HG02642 (cell line): Measurements from ENCODE around the gene GOLM1.

Experiments used
- ATAC-seq: cut with Tn5 transposase; IDR thresholded peaks from one replicate; pipeline ENCODE4 v1.9.1; 2021; ENCODE audit warnings: mild to moderate bottlenecking; ENCODE audit not compliant: unreplicated experiment, poor library complexity

The GOLM1 gene

DNA sequence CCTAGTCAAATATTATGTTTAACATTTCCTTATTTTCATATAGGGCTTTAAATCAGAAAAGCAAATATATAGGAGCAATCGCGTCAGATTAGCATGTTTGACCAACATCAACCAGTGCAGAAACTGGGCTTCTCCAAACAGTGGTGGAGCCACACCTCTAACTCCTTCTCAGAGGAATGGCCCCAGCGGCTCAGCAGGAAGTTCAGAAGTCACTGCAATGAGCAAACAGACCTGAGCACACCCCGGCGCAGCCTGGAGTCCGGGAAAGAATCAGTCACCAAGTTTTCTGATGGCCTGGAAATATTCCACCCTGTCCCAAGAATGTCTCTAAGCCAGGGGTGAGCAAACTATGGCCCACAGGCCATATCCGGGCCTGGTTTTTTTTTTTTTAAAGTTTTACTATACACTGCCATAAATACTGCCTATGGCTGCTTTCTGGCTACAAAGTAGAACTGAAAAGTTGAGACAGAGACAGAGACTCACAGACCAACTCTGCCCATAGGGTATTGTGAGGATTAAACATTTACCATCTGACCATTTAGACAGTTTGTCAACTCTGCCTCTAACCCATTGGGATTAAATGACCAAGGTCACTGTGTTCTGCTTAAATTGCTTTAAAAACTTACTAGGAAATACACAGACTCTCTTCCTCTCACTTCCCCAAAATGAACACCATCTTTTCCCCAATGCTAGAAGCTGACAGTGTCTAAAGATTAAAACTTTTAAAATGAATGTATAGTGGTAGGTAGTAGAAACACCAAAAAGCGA lies 5.4 kb downstream of the GOLM1 start:
- ATAC-seq = no peak

DNA sequence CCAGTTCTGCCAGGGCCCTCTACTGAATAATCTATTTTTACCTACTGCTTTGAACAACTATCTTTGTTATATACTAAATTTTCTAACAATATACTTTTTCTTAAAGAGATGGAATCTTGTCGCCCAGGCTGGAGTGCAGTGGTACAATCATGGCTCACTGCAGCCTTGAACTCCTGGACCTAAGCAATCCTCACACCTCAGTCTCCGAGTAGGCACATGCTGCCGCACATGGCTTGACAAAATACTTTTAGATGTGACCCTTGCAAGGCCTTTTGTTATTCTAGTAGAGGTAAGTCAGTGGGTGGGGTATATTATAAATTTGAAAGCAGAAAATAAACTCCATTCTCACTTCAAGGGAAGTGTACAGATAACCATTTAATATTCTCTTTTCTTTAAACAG lies 7.9 kb downstream of the GOLM1 start:
- ATAC-seq = no peak

DNA sequence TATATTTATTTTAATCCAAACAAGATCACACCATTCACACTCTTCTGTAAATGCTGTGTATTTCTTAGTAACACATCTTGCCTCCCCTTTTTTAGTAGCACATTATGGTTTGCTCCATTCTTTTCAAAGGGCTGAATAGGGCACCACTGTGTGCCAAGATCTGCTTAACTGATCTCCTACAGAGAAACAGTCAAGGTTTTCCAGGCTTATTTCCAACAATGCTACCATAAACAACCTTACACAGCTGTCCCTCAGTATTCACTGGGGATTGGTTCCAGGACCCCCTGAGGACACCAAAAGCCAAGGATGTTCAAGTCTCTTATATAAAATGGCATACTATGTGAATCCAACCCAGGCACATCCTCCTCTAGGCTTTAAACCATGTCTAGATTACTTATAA lies 16.5 kb downstream of the GOLM1 start:
- no peak for ATAC-seq

DNA sequence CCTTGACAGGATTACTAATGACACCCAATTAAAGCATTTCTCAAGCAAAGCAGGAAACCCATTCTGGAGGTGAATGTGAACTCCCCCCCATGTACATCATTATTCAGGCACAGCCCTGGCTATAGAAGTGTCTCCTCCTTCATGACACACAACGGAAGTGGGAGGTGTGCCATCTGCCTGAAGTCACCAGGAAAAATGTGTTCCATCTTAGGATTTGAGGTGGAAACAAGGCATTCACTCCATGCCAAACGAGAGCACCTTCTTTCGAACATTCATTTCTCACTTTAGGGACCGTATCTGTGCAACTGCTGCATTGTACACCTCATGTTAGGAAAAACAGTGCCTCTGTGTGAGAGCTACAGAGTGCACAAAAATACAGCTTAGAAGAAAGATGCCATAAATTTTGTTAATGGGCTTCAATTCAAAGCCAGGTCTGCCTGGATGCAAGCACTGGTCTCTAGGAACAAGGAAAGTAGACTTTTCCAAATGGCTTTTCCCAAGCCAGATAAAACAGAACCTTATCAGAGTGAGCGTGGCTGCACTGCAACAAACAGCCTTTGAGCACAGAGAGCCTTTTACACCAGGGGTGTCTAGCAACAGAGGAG lies 19.4 kb downstream of the GOLM1 start:
- no peak for ATAC-seq

DNA sequence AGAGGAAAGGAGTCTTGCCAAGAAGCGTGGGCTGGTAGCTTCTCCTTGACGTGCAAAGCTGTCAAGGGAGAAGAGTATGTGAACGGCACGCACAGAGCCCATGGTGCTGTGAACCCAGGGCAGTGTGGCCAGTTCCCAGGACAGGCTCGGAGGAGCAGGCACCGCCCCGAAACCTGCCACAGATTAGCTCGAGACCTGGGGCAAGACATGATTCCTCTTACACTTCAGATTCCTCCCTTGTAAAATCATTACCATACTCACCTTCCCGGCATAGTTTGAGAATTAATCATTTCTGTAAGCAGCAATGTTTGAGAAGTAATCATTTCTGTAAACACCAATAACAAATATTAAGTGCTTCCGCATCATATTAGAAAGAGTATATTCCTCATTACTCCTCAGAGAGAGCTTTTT lies 19.9 kb downstream of the GOLM1 start:
- no peak for ATAC-seq

DNA sequence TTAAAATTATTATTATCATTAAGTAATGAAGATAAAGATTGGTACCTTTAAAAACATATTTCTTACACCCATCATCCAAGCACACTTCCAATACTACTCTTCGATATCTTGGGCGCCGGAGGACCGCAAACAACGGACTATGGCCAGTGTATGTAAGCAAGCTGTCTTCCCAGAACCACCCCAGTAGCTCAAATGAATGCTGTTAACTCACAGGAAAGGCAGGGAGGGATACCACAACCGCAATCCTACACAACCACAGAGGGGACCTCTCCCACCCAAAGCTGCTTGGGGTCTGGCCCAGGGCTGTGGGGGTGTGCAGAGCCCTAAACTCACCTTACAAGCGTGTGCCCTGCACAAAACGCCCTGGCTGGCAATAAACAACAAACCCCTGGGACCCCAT lies 20.6 kb downstream of the GOLM1 start:
- ATAC-seq = no peak

DNA sequence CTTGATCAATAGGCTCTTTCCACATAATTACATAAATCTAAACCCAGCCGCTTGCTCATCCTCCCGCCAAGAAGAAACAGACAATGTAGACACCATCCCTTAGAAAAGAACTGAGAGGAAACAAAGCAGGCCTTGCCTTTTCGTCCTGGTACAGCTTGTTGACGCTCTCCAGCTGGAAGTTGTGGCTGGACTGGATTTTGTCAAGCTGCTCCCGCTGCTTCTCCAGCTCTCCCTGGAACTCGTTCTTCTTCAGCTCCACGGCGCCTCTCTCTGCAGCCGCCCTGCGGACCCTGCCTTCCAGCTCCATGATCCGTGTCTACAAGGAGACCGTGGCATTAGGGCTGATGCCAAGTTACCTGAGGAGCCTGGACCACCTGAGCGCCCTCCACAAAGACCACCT lies 22.1 kb downstream of the GOLM1 start:
- no peak for ATAC-seq

DNA sequence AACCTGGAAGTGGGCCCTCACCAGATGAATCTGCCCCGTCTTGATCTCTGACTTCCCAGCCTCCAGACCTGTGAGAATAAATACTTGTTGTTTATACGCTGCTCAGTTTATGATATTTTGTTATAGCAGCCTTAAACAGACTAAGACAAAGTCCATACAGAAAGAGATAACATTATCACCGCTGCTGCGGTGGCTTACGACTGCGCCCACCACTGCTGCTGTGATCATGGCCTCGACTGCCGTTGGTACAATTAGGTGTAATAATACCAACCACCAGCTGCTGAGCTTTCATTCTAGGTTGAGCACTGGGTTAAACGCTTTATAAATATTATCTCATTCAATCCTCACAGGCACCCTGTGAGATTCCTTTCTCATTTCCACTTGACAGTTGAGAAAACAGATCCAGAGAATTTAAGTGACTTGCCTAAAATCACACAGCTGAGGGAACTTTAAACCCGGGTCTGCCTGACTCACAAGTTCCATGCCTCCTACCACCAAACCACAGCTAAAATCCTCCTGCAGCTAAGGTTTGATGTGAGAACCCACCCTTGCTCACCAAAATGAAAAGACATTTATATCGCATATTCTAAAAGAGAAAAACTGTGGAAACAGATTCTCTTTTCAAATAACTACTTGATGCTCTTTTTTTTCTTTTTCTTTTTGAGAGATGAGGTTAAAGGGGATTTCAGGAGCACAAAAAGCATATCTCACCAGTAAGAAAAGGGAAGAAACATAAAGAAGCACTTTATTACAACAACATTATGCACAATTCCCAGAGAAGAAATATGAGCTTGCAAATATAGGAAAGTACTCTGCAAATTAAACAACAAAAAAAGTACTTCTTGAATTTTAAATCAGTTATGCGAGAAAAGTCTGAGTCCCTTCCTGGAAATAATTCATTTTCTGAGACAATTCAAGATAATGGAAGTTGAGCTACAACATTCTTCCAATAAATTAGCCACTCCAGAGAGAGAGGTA lies 23.9 kb downstream of the GOLM1 start:
- ATAC-seq = no peak

DNA sequence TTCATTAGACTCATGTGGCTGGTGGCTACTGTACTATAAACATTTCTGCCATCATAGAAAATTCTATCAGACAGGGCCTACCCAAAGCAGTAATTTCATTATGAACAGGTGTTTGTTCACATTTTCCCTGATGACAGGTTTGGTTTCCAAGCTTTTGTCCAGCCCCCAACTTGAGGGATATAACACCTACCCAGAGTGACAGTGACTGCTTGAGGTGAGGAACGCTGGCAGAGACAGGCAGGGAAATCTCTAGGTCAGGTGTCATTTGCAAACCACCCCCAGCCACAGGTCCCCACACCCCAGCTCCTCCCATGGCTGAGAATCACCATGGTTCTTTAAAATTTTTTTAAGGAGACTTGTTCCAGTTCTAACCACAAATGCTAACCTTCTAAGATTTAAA lies 25.5 kb downstream of the GOLM1 start:
- no peak for ATAC-seq

DNA sequence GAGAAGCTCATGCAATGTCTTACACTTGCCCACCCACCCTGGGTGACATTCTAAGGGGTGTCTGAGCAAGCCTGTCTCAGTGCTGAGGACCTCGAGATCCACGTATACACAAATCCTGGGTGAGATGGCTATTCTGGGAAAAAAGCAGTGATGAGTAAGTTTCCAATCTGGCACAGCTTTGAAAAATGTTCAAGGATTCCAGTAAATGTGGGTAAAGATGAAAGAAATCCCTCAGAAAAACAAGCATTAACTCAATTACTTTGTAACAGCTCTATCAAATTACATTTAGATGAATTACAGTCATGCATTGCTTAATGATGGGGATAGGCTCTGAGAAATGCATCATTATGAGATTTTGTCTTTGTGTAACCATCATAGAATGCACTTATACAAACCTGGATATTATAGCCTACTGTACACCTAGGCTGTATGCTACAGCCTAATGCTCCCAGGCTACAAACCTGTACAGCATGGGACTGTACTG lies 26.9 kb downstream of the GOLM1 start:
- no peak for ATAC-seq

DNA sequence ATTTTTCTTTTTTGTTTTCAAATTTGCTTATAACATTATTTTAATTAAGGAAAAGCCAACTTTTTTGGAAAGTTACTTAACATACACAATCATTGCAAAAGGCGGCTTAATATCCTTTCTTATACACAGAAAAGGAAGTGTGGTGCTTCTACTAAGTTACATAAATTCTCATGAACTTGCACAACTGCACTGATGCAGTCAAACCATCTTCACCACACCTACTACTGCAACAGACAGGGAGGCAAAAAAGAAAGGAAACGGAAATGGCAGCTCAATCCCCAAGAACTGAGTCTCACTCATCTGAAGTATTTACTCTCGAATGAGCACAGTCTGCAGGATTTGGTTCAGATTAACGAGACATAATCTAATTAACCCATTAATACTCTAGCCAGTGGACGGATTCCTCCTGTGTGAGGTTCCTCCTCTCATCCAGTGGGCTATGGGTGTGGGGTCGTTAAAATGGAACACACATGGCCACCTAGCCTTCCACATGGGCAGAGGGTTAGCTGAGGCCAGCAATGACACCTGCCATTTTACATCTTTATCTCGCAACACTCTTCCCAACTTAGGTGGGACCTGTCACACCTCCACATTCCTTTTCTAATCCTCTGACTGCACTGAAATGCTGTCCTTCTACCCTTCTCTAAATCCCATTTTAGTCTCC lies 30.0 kb downstream of the GOLM1 start:
- no peak for ATAC-seq

DNA sequence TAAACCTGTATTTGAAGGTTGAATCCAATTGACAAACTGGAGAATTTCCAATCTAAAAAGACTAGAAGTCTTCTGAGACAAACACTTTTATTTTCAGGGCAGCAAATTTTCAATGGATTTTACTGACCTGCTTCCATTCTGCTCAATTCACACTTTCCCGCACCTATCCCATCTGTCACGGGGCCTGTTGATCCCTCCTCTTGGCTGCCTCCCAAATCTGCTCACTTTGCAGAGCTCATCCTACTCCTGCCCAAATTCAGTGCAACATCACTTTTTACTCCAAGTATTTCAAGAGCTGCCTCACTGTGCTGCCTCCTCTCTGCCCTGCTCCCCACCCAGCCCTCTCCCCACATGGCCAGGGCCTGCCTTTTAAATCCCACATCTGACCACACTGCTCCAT lies 35.1 kb downstream of the GOLM1 start:
- ATAC-seq = no peak

DNA sequence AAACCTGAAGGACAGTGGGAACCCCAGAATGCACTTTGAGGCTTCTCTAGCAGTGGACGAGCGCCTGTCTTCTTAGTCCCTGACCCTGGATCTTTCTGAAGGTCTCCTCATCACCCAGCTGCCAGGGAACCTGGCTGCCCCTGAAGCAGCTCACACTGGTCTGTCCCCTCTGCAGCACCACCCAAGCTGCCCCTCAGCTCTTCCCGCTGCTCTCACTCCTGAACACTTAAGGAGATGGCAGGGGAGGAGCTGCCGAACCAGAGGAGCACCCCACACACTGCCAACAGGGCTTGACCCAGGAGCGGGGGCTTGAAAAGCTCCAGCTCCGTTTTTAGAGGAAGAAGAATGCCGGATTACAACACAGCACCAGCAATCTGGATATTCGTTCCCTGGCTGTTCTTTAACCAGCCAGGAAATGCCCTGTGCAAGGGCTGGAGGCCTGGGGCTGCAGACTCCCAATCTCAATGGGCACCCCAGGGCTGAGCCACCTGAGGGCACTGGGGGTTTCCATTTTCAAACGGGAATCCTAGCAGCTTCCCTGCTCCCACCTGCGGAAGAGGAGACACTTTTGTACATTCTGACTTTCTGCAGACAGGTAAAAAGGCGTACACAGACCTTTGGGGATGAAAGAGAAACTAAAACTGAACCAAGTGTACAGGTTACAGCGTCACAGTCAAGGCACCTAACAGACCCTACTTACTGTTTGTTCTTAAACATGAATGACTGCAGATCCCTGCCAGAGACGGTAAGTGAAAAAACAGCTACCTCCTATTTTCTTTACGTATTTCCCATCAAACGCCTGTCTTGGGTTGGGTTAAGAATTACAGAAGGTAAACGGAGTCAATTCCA lies 36.3 kb downstream of the GOLM1 start:
- no peak for ATAC-seq

DNA sequence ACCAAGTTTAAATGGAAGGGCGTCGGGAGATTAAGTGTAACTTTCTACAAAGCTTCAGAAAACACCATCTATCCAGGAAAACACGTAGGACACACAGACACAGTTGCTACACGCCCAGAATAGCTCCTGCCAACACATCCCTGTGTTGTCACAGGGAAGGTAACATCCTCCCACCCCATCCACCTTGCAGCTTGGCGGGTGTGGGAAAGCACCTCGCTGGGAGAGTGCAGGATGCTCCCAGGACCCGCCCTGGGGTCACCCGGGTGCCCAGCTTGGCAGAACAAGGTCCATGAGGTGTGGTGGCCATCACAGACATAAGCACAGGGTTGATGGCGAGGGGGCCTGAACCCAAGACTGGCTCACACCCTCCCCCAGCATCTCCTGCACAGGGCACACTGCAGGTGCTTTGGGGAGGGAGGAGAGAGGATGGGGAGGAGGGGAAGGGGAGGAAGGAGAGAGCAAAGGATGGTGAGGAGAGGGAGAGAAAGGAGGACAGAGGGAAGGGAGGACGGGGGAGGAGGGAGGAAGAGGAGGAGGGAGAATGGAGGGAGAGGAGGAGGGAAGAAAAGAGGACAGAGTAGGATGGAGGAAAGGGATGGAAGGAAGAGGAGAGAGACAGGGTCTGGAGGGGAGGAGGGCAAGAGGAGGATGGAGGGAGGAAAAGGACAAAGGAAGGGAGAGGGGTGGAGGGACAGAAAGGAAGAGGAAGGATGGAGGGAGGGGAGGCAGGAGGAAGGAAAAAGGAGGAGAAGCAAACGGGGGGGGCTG lies 37.2 kb downstream of the GOLM1 start:
- ATAC-seq = no peak

DNA sequence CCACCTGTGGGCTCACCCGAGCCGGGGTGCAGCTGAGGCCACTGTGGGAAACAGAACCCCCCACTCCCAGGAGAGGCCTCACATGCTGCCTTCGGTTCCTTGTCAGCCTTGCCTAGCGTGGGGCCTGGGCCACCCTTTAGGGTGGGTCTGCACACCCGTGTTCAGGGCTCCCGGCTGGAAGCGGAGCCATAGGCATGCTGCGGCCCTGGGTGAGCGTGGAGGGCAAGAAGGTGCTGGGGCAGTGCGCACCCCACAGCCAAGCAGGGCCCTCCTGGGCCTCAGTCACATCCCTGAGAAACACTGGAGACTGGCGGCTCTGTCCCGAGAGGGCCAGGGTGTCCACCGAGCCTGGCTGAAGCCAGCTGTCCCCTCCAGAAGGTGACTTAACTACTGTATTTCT lies 41.9 kb downstream of the GOLM1 start:
- ATAC-seq = no peak

DNA sequence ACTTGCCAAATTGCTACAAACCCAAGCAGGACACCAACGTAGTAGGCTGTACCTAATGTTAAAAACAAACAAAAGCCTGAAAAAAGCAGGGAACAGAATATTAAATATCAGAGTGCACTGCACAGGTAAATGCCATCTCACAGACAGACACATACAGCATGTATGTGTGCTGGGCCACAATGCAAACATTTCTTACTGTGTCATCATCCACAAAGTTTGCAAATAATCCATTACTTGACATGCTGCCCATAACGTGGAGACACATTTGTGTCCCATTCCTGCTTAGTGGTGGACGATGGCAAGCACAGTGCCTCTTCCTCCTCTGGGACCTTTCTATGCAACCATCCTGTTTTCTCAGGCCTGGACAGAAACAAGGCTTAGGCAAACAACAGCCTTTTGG lies 44.7 kb downstream of the GOLM1 start:
- ATAC-seq = no peak

DNA sequence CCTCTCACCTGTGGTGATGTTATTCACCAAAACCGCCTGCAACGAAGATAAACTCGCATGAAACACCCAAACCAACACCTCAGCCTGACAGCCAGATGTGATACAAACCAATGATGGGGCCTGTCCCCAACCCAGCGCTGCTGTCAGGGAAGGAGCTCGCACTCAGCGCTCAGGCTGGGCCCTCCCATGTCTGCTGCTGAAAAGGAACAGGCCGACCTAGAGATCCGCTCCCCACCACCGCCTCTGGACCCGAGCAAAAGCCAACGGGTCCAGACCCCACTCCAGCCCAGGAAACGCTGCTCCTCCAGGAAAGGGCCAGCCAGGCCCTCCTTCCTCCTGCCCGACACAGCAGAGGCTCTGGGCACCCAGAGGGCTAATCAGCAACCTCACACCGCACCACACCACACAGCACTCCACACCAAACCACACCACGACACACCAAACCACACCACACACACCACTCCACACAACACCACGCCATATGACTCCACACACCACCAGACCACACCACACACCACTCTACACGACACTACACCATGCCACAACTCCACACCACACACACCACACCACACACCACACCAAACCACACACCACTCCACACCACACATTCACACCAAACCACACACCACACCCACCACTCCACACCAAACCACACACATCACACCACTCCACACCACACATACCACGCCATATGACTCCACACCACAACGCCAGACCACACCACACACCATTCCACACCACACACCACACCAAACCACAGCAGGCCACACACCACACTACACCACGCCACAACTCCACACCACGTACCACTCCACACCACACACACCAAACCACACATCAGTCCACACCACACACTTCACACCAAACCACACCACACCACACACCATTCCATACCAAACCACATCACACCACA lies 46.5 kb downstream of the GOLM1 start:
- ATAC-seq = no peak
